ENCODE measurements around the gene PLCL1.
A peak's percentile ranks its signal among the peaks of the same experiment; 100 is the strongest.

The PLCL1 gene

DNA sequence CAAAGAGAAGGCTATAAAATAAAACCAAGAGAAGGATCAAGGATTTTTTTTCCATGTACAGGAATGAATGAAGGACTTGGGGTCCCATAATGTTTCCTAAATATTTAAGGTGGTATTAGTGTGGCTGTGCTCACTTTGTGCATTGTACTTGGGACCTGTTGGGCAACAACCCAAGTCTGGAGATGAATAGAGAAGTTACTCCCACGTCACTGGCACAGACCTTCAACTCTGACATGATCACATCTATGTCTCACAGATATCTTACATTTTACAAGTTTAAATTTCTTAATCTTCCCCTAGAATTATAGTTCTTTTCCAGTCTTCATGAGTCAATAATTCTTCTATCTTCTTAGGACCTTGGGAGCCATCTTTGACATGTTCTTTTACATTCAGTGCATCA lies 133.4 kb downstream of the PLCL1 start:
- TF ChIP-seq, protein P1, sequence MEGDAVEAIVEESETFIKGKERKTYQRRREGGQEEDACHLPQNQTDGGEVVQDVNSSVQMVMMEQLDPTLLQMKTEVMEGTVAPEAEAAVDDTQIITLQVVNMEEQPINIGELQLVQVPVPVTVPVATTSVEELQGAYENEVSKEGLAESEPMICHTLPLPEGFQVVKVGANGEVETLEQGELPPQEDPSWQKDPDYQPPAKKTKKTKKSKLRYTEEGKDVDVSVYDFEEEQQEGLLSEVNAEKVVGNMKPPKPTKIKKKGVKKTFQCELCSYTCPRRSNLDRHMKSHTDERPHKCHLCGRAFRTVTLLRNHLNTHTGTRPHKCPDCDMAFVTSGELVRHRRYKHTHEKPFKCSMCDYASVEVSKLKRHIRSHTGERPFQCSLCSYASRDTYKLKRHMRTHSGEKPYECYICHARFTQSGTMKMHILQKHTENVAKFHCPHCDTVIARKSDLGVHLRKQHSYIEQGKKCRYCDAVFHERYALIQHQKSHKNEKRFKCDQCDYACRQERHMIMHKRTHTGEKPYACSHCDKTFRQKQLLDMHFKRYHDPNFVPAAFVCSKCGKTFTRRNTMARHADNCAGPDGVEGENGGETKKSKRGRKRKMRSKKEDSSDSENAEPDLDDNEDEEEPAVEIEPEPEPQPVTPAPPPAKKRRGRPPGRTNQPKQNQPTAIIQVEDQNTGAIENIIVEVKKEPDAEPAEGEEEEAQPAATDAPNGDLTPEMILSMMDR (IDR thresholded peaks at IDR 0.05; ENCODE audit: low read depth, low read length) = no peak
- no peak overlapping the region for H3K4me3 ChIP-seq (replicated peaks in 1 of 2; ENCODE audit: low read depth in 2 of 2, low read length in 2 of 2)
- no peak for DNase-seq (ENCODE audit: low read depth in 2 of 2)

DNA sequence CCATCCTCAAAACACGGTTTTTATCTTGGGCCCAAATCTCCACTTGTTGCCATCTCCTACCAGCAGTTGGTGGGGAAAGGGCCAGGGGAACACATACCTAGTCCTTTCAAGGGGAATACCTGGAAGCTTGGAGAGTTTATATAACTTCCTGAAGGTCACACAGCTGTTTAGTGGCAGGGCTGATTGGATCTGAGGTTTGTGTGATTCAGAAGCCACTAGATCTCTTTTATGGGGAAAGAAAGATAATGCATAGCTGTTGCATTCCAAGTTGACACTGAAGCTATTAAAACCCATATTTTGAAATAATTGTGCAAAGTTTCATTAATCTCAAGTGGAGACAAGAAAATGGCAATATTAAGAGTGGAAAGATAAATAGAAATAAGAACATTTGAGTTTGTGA lies 134.2 kb downstream of the PLCL1 start:
- TF ChIP-seq, protein P1 (IDR thresholded peaks at IDR 0.05; ENCODE audit: low read depth, low read length) = no peak
- DNase-seq (ENCODE audit: low read depth in 2 of 2) = no peak
- H3K4me3 ChIP-seq (replicated peaks in 1 of 2; ENCODE audit: low read depth in 2 of 2, low read length in 2 of 2) = no peak overlapping the region

DNA sequence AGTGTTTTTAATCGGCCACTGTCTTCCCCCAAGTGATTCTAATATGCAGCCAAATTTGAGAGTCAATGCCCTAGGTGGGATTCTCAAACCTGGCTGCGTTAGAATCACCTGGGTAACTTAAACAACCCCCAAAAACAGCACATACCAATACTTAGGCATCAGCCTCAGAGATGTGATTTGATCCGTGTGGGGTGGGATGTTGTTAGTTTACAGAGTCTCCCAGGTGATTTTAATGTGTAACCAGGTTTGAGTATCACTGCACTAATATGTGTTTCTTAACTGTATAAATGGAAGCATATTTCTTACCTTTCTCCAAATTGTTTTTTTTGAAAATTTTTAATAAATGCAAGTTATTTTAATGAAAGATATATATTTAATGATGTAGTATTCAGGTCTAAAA lies 135.4 kb downstream of the PLCL1 start:
- H3K4me3 ChIP-seq (replicated peaks in 1 of 2; ENCODE audit: low read depth in 2 of 2, low read length in 2 of 2) = no peak overlapping the region
- TF ChIP-seq, protein P1 (IDR thresholded peaks at IDR 0.05; ENCODE audit: low read depth, low read length) = no peak
- DNase-seq (ENCODE audit: low read depth in 2 of 2) = no peak

DNA sequence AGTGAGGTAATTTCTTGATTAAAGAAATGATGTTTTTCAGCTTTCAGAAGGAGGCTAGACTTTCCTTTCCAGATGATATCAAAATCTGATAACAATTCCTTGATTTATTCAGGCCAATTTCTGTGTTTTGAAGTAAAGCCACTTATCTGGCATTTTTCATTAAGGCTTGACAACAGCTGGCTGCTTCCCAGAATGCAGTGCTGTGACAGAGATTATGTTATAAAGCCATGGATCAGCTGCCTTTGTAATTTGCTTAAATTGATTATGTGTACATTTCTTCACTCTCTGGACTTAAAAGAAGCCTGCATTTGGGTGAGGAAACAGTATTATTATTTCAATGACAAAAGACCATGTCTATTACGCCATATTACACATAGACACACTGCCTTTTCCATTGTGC lies 136.0 kb downstream of the PLCL1 start:
- no peak for DNase-seq (ENCODE audit: low read depth in 2 of 2)
- no peak overlapping the region for H3K4me3 ChIP-seq (replicated peaks in 1 of 2; ENCODE audit: low read depth in 2 of 2, low read length in 2 of 2)
- TF ChIP-seq, protein P1 (IDR thresholded peaks at IDR 0.05; ENCODE audit: low read depth, low read length) = no peak

DNA sequence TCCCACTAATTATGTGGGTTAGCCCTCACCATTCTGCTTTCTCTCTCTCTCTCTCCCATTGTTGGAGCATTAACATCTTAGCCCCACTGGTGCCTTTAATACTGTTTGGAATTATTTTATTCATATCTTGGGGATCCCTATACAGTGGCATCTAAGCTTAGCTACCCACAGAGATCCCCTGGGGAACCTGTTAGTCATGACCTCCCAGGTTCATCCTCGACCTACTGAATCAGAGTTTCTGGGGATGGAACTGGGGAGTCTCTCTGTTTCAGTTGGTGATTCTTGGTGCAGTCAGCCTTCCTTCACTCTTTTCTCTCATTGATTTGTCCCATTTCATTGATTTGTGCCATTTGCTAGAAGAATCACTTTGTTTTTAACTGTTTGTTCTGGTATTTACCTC lies 137.3 kb downstream of the PLCL1 start:
- DNase-seq (ENCODE audit: low read depth in 2 of 2) = no peak
- TF ChIP-seq, protein P1 (IDR thresholded peaks at IDR 0.05; ENCODE audit: low read depth, low read length) = no peak
- no peak overlapping the region for H3K4me3 ChIP-seq (replicated peaks in 1 of 2; ENCODE audit: low read depth in 2 of 2, low read length in 2 of 2)

DNA sequence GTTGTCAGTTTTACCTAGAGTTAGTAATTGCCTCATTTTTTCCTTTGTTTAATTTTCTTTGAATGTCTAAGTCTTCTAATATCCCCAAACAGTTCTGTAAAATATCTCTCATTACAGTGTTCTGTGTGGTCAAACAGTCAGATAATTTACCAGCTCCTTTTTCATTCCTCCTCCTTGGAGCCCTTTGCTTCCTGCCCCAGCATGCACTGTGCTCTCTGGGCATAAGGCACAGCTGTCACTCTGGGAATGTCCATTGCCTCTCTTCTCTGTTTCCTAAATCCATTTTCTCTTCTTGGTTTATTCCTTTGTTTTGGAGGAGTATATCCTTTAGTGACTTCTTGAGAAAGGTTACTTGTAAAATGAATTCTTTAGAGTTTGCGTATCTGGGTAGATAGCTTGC lies 139.3 kb downstream of the PLCL1 start:
- H3K4me3 ChIP-seq (replicated peaks in 1 of 2; ENCODE audit: low read depth in 2 of 2, low read length in 2 of 2) = no peak overlapping the region
- TF ChIP-seq, protein P1 (IDR thresholded peaks at IDR 0.05; ENCODE audit: low read depth, low read length) = no peak
- DNase-seq (ENCODE audit: low read depth in 2 of 2) = no peak

DNA sequence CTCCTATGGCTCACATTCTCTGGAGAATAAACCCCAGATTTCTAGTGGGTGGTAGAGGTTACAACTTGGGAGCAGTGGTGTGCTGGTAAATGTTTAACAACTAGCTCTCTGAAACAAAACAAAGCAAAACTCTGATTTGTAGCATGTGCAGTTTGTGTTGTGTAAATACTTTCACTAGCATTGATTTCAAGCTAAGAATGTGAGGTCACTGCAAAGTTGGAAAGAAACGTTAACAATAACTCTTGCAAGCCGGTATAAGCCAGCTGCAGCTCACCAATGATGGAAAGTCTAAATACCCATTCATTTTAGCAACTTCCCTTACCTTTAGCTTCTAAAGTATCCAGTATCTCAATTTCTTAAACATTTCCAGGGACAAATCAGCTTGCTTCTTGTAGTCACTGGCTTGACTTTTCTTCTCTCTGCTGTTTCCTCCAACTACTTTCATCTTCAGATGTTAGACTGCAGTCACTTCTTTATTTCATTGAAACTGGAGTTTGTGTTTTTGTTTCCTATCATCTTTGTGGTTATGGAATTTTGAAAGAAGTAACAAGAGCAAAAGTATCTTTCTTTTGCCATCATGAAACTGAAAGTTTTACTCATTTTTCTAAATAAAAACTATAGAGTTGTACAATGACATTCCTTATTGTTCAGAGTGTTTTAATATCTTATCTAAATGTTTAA lies 140.2 kb downstream of the PLCL1 start:
- H3K4me3 ChIP-seq (replicated peaks in 1 of 2; ENCODE audit: low read depth in 2 of 2, low read length in 2 of 2) = no peak overlapping the region
- peak in 1 of 2 donors; percentile 32 for DNase-seq (ENCODE audit: low read depth in 2 of 2)
- TF ChIP-seq, protein P1 (IDR thresholded peaks at IDR 0.05; ENCODE audit: low read depth, low read length) = no peak
